ENCODE measurements around the gene PPP2R2C. TPM values are rescaled to one million over a fixed set of nuclear protein-coding genes. Genes with fewer than 3 reads are reported as not detected.

The PPP2R2C gene
- total and polyA plus RNA-seq, 10 of the 15 experiments (the other 5 are each of a cell fraction or from before 2014, with no cell fraction given): 0.13 to 0.15 TPM; not detected in 8

GRCh38 chr4:6300359-6300758, 172.1 kb downstream of the PPP2R2C start (continued):
- no peak for TF ChIP-seq CBX5 (IDR thresholded peaks at IDR 0.05; ENCODE audit: low read depth)
- TF ChIP-seq ZNF207 (IDR thresholded peaks at IDR 0.05; ENCODE audit: borderline replicate concordance): no peak
- no peak for TF ChIP-seq E4F1 (IDR thresholded peaks at IDR 0.05; ENCODE audit: borderline replicate concordance, partially characterized antibody)
- no peak for TF ChIP-seq SP1 (IDR thresholded peaks at IDR 0.05; ENCODE audit: low read depth, low read length)

GRCh38 chr4:6299875-6300274, 172.5 kb downstream of the PPP2R2C start:
- Histone ChIP-seq H3K27me3 (replicated peaks in 1 of 2; ENCODE audit: control insufficient read depth in 2 of 2, insufficient read depth in 2 of 2, low read length in 1 of 2) (no peaks in the 10 kb centered on the region), H3K79me2 (ENCODE audit: control insufficient read depth, insufficient read depth, low read length) (no peaks in the 10 kb centered on the region), H4K20me1 (ENCODE audit: control insufficient read depth, insufficient read depth) (no peaks in the 10 kb centered on the region), H2AFZ (ENCODE audit: control insufficient read depth, low read depth, low read length) (no peak overlapping the region), H3K36me3 (ENCODE audit: control insufficient read depth in 2 of 2, insufficient read depth in 2 of 2, low read length in 1 of 2) (no peaks in the 10 kb centered on the region), H3K4me3 (no peak overlapping the region), H3K4me2 (ENCODE audit: control insufficient read depth, insufficient read depth) (no peak overlapping the region), H3K9me3 (replicated peaks; ENCODE audit: control insufficient read depth, insufficient read depth, low read length) (no peaks in the 10 kb centered on the region), H3K27ac (ENCODE audit: control insufficient read depth, insufficient read depth) (no peak overlapping the region), H3K4me1 (ENCODE audit: control insufficient read depth, insufficient read depth, low read length) (no peaks in the 10 kb centered on the region), H3K9ac (ENCODE audit: control insufficient read depth, insufficient read depth, low read length) (no peak overlapping the region)
- FAIRE-seq (no peak), DNase-seq (ENCODE audit: low read depth, low spot score) (no peak), ATAC-seq (no peak)
- CTCF ChIA-PET: no interaction called here
- no peak for TF ChIP-seq CEBPZ (IDR thresholded peaks at IDR 0.05; ENCODE audit: low read depth, low read length)
- TF ChIP-seq BCL11A (IDR thresholded peaks at IDR 0.05; ENCODE audit: low read depth, low read length): no peak
- TF ChIP-seq MEF2A (IDR thresholded peaks at IDR 0.05; ENCODE audit: insufficient read depth, low read depth, low read length): no peak
- no peak for TF ChIP-seq RELA (IDR thresholded peaks at IDR 0.05; ENCODE audit: borderline replicate concordance, partially characterized antibody)
- no TSS peak for BruUV-seq (replicated peaks)
- POLR2A ChIA-PET: no interaction called here
- SMC1A ChIA-PET (ENCODE audit: uncharacterized antibody, unreplicated experiment): no interaction called here
- 70% methylated on average over 10 of the region's 12 CpGs for WGBS (ENCODE audit: insufficient coverage, insufficient replicate concordance, low lambda C conversion rate, missing lambda C conversion rate)
- intact Hi-C loops (cut with micrococcal nuclease; ENCODE audit: unreplicated experiment): no loop called here
- in situ Hi-C loops (cut with MboI): no loop called here
- RAD21 ChIA-PET (ENCODE audit: unreplicated experiment): no interaction called here

All from GM12878 (cell line).